ENCODE results near the gene ETFBKMT.

ETFBKMT gene

GRCh38 chr12:31659087-31659942 is at the start of gene ETFBKMT:
Gene ETFBKMT (plus strand): TSS chr12:31659688. CDS start chr12:31661954, 2,266 bp downstream.
- peak; percentile 81 for DNase-seq

- DNase-seq, result no peak
These were observed 46.7 kb upstream of the ETFBKMT start for GRCh38 chr12:31612819-31613218.

- no peak for DNase-seq
These were observed 41.1 kb upstream of the ETFBKMT start for GRCh38 chr12:31618228-31619025.

GRCh38 chr12:31620311-31620710 is 39.2 kb upstream of the ETFBKMT start:
- DNase-seq, result no peak

- no peak for DNase-seq
These were observed 37.5 kb upstream of the ETFBKMT start for GRCh38 chr12:31622038-31622437.

GRCh38 chr12:31626270-31626995 is 33.1 kb upstream of the ETFBKMT start:
- no peak for DNase-seq

- DNase-seq, result no peak
These were observed 31.9 kb upstream of the ETFBKMT start for GRCh38 chr12:31627456-31628054.

GRCh38 chr12:31629756-31630732 is 29.4 kb upstream of the ETFBKMT start:
- DNase-seq, result no peak

- DNase-seq, result no peak
These were observed 28.3 kb upstream of the ETFBKMT start for GRCh38 chr12:31631023-31631724.

- DNase-seq, result no peak
These were observed 27.7 kb upstream of the ETFBKMT start for GRCh38 chr12:31631809-31632208.

- no peak for DNase-seq
These were observed 26.0 kb upstream of the ETFBKMT start for GRCh38 chr12:31633464-31633863.

GRCh38 chr12:31634620-31635019 is 24.9 kb upstream of the ETFBKMT start:
- no peak for DNase-seq

GRCh38 chr12:31641509-31642090 is 17.9 kb upstream of the ETFBKMT start:
- DNase-seq, result no peak

- DNase-seq, result no peak
These were observed 15.0 kb upstream of the ETFBKMT start for GRCh38 chr12:31644536-31644935.

GRCh38 chr12:31645924-31646323 is 13.6 kb upstream of the ETFBKMT start:
- DNase-seq, result no peak

- no peak for DNase-seq
These were observed 12.4 kb upstream of the ETFBKMT start for GRCh38 chr12:31647086-31647491.

GRCh38 chr12:31650918-31651317 is 8.6 kb upstream of the ETFBKMT start:
- DNase-seq, result no peak

- DNase-seq, result peak; percentile 33
These were observed 7.5 kb upstream of the ETFBKMT start for GRCh38 chr12:31651893-31652521.

- DNase-seq, result no peak
These were observed 4.3 kb upstream of the ETFBKMT start for GRCh38 chr12:31655208-31655607.

- no peak for DNase-seq
These were observed 3.7 kb upstream of the ETFBKMT start for GRCh38 chr12:31655792-31656191.
